ENCODE data around the gene PRR5.

PRR5 gene

DNA sequence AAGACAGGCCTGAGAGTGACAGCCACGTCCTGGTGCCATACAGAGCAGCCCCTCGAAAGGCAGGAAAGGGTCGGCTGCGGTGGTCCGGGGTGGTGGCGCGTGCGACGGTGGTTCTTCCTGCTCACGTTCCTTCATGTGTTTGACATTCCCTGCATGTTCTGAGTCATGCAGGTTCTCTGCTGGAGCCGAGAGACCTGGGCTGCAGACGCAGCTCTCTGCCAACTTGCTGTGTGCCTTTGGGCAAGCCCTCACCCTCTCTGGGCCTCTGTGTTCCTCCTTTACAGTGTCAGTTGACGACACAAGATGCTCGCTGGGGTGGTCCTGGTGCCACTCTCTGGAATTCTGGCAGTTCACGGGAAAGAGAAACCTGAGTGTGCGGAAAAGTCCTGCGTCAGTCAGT lies 62.4 kb downstream of the PRR5 start:
- TF ChIP-seq CTCF (IDR thresholded peaks at IDR 0.05), result no peak

- no peak for TF ChIP-seq CTCF (IDR thresholded peaks at IDR 0.05)
Observed at GRCh38 chr22:44764974-44765373, 63.0 kb downstream of the PRR5 start.

DNA sequence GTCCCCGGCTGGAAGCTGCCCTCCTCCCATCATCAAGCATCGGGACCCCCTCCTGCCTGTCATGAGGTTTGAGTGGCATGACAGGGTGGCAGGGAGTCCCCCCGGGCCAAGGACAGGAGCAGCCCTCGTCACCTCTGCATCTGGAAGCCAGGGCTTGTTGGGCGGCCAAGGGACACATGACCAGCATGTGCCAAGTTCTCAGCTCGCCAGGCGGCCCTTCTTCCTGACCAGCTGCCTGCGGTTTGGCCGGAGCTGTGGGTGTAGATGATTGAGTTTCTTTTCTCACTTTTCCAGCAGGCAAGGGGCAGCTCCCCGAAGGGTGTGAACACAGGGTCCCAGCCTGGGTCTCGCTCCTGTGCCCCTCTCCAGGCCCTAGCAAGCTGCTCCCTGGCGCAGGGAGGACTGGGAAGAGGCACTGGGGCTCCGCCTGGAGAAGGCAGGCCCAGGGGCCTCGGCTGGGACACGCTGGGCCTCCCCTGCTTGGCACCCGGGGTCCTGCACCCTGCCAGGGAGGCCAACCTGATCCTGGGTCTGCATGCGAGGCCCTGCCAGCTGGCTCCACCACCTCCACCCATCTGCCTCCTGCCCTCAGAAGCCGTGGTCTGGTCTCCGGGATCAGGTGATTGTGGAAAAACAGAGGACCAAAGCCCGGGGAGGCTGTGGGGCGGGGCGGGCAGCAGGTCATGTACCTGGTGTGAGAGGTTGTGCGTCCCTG lies 63.7 kb downstream of the PRR5 start:
- no peak for TF ChIP-seq CTCF (IDR thresholded peaks at IDR 0.05)

GRCh38 chr22:44773082-44773481 lies 71.1 kb downstream of the PRR5 start:
- no peak for TF ChIP-seq CTCF (IDR thresholded peaks at IDR 0.05)

GRCh38 chr22:44775862-44776261 lies 73.9 kb downstream of the PRR5 start:
- no peak for TF ChIP-seq CTCF (IDR thresholded peaks at IDR 0.05)

DNA sequence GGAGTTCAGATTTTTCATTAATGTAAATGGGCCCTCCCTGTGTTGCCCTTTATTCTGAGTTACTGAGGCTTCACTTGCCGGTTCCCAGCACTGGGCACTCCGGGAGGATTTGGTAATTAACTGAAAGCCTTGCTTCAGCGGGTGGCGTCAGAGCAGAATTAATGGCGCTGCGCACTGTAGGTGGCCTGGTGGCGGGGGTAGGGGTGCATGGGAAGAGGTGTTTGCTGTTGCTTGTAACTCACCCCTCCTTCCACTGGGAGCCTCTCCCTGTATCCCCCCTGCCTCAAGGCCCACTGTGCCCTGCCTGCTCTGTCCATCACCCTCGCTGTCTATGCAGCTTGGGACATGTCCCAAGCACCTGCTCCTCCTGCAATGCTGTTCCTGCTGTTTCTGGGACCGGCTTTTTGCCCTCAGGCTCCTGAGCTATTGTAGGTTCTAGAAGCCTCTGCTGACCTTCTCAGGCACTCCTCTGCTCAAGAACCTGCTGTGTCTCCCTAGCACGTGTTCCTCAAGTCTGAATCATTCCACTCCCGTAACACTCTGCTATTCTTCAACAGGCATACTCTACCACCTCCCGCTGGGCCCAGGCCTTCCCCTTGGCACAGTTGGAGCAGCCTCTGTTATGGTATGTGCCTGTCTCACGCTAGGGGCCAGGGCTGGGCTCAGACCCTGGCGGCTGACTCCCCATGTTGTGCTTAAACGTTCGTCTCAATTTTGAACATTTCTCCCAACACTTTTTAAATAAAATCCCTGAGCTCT lies 74.8 kb downstream of the PRR5 start:
- TF ChIP-seq CTCF (IDR thresholded peaks at IDR 0.05), result no peak

DNA sequence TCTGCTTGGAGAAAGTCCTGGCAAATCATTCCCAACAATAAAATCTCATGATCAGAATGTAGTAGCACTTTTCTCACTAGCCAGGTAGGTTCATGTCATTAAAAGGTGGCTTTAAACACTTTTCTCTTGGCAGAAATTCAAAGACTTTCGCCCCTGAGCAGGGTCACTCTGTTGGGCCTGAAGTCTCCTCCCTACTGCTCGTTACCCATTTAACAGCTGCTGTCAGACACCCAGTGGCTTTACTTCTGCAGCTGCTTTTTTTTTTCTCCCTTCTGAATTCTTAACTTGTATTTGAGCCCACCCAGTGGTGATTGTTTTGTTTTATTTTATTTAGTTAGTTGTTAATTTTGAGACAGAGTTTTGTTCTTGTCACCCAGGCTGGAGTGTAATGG lies 75.4 kb downstream of the PRR5 start:
- no peak for TF ChIP-seq CTCF (IDR thresholded peaks at IDR 0.05)
